Measurements from ENCODE around the gene RGS7BP.
"Not testable (repeated sequence)": the region's sequence is repeated elsewhere in the genome, so short reads cannot be mapped to it uniquely, and the experiment has no call there.

Gene RGS7BP
- 0 reads per million in 2 donors for total RNA-seq

DNA sequence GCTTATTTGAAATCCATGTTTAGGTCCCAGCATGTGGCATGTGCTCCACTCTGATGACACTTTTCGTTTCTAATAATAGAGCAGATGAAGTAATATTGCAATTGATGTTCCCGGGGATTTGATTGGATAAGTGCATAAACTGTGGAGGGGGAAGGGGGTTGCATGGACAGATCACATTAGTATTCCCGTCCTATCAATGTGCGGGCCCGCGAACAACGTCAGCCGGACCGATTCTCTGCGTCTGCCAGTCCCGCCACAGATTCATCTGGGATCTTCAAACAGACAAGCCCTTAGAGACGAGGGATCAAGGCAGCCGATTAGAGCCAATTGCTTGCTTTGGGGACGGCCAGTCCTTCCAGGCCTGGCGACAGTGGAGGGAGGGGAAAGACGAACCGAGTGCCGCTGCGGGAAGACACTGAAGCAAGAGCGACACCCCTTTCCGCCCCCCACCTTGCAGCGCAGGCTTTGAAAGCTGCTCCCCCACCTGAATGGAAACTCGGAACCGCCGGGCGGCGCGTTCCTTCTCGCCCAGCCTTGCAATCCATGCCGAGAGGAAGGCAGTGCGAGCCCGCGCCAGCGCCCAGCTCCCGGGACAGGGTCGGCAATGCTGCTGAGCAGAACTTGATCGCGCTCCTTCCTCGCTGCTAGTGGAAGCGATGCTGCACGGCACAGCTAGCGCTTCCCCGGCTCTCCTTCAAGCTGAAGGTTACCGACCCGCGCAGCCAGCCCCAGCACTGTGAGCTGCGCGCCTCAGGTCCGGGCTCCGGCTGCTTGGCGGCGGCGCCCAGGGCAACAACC, at the start of gene RGS7BP:
RGS7BP (plus strand) TSS at position 247 of the 798 bp plus-strand sequence. CDS start 610 bp downstream, outside the sequence.
- no peak for DNase-seq

DNA sequence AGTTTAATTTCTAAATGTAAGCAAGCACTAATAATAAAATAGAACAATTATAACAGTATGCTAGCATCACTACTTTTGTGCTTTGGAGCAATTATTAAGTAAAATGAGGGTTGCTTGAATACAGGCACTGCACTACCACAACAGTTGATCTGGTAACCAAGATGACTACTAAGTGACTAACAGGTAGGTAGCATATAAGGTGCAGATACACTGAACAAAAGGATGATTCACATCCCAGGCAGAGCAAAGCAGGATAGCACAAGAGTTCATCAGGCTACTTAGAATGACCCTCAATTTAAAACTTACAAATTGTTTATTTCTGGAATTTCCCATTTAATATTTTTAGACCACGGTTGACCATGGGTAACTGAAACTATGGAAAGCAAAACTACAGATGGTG, 48.0 kb upstream of the RGS7BP start:
- DNase-seq: no peak

- no peak for DNase-seq
Measured at GRCh38 chr5:64458948-64459347, 46.9 kb upstream of the RGS7BP start.

DNA sequence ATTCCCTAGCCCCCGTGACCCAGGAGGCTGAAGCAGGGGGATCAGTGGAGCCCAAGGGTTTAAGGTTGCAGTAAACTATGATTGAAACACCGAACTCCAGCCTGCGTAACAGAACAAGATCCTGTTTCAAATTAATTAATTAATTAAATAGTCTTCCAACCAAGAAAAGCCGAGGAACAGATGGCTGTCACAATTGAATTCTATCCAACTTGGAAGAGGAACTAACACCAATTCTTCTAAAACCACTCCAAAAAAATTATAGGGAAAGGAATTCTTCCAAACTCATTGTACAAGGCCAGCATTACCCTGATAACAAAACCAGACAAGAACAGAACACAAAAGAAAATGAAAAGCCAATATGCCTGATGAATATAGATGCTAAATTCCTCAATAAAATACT, 43.4 kb upstream of the RGS7BP start:
- DNase-seq: no peak

- no peak for DNase-seq
Measured at GRCh38 chr5:64486163-64486562, 19.7 kb upstream of the RGS7BP start.

DNA sequence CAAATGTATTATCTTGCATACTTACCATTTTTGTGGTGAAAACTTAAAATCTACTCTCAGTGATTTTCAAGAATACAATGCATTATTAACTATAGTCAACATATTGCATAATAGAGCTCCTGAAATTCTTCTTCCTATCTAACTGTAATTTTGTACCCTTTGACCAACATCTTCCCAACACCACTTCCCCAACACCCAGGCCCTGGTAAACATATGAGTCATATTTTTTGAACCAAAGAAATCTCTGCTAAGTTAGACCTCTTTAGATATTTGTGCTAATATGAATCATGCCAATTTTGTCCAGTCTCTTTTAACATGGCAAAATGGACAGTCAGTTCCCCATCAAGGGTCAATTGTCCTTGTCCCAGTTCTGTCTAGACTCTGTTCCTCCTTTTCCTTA, 18.5 kb upstream of the RGS7BP start:
- DNase-seq: no peak

GRCh38 chr5:64489857-64490256, 16.0 kb upstream of the RGS7BP start:
- DNase-seq: no peak

DNA sequence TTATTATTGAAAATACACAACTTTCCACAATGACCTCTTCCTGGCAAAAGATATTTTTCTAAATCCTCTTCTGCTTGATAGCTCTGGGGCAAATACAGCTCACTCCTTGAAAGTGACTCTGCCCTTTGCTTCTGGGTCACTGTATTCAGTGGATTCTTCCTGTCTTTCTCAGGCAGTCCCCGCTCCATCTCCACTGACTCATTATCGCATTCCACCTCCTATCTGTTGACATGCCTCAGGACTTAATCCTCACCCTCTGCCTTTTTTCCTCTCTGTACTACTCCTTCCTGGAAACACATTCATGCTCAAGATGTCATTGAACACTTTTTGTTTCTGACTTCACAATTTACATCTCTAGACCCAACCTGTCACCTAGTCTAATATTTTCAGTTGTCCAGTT, 8.4 kb upstream of the RGS7BP start:
- DNase-seq: no peak

- no peak for DNase-seq
Measured at GRCh38 chr5:64502196-64502595, 3.6 kb upstream of the RGS7BP start.

DNA sequence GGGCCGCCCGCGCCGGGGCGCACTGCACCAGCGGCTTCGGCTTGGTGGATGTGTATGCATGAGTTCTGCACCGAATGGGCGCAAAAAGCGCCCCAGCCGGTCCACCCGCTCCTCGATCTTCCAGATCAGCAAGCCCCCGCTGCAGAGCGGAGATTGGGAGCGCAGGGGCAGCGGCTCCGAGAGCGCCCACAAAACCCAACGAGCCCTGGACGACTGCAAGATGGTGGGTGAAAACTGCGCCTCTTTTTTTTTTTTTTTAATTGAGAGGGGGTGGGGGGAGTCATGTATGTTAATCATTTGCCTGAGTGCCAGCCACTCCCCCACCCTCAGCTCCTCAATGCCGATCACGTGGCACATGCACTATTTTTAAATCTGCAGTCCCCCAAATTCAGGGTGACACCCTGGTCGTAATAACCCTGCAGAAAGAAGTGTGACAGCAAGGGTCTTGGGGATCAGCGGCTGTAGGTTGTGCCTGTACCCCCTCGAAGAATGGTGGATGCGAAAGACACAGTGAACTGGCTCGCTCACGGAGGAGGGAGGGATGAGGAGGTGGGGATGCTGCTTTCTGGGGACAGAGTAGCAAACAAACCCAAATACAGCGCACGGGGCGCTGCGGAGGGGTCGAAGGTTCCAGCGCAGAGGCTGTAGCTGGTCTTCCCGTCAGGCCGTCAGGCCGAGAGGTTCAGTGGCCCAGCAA, 900 bp downstream of the RGS7BP start:
- DNase-seq: no peak

DNA sequence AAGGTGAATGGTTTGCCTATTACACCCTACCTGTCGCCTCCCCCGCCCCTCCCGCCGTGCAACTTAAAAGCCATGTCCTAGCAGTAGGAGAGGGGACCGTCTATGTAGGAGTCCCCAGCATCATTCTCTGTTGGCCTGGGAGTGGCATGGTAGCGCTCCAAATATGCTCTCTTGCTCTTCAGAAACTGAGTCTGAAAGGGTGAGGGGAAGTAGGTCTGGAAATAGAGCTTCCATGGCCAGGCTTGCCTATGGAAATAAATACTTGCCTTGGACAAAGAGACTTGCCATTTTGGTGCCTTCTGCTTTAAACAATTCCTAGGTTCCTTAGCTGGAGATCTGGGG, 1.4 kb downstream of the RGS7BP start:
- DNase-seq: no peak

DNA sequence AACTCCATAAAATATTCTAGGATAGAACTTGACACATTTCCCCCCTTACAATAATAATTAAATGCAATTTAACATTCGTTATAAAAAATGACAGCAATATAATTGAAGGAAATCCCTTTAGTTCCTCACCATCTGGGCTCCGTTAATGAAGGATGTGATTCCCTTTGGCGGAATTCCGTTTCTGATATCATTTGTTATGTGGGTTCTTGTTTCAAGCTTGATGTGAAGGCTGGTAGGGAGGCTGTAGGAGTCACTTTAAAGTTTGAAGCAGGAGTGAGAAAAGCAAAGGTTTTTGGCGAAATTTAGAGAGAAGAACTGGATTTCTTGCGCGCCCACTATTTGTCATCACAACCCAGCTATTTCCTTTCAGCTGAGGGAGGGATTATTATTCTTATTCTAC, 4.0 kb downstream of the RGS7BP start:
- DNase-seq: no peak

DNA sequence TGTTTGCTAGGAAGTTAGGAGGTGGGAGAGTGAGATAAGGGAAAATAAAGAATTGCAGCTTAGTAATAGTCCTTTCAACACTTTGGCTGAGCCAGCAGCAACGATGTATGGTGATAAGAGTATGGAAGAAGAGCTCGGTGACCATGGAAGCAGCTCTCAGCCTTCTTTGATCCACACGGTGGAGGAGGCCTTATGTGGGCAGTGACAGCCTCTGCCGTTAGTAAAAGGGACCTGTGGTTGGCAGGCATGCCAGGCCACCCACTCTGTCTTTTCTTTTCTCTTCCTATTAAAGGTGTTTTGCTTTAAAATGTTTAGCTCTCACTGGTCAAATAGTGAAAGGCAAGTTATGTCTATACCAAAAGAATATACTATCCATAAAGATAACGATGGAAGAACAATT, 7.7 kb downstream of the RGS7BP start:
- no peak for DNase-seq

DNA sequence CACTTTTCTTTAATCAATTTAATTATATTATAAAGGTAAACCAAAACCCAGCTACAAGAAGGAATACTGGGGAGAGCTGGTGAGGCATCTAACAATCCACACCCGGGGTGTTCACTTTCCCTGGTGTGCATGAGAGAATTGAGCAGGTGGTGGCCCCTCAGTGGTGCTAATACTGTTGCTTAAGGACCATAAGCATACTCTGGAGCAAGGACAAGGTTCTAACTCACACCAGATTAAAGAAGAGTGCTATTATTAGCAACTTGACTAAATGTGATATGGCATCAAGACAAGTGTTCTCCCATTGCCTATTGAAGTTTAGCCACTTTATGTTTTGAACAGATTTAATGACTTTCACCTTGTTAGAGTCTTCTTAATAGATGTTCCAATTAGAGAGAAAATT, 8.8 kb downstream of the RGS7BP start:
- no peak for DNase-seq

DNA sequence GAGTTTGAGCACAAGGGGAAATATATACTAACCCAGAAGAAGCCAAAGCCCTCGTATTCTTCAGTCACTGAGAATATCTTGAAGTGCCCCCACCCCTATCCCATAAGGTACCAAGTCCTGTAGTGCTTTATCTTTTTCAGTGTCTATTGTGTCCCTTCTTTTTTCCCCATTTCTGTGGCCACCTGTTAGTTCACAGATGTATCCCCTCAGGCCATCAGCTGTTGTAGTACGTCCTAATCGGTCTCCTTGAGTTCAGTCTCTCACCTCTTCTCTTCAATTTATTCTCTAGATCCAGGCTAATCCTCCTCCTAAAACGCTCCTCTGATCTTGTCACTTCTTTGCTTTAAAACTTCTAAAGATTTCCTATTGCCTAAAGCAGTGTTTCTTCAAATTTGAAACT, 10.4 kb downstream of the RGS7BP start:
- DNase-seq: no peak

- no peak for DNase-seq
Measured at GRCh38 chr5:64518793-64519192, 13.0 kb downstream of the RGS7BP start.

DNA sequence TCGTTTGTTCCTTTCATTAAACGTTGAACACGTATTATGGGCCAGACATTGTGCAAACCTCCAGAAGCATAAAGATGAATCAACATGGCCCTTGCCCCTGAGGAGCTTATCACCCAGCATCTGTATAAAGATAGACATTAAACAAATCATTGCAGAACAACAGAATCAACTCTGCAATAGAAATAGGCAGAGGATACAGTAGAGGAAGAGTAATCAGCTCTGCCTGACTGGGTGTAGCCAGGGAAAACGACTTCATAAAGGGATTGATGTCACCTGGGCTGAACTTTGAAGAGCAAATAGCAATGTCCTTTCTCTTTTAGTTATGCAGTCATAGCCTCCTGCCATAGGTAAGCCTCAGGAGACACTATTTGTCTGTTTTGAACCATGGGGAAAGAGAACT, 13.4 kb downstream of the RGS7BP start:
- no peak for DNase-seq

DNA sequence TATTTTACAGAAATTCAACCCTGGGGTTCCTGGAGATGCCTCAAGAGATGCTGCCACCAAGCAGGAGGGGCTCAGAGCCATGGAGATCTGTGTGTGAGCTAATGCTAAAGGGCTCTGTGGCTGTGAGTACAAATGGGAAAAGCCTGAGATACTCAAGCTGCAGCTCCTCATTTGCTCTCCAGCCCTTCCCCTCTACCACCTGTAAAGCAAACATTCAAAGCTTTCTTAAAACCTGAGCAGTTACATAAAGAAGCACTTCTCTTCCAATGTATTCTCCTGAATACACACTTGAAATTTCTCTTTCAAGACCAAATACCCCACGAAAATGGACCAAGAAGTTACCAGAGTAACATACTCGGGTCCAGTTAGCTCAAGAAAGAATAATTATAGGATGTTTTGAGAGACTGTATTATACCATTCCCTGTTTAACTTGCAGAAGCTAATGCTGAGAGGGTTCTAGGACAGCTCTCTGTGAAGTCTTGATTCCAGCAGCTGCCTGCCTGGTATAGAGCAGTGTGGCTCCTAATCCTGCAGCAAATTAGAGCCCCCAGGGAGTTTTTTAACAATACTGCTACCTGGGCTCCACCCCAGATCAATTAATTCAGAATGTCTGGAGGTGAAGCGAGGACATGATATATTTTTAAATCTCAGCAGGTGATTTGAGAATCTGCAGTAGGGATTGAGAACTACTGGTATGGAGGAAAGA, 21.1 kb downstream of the RGS7BP start:
- no peak for DNase-seq

DNA sequence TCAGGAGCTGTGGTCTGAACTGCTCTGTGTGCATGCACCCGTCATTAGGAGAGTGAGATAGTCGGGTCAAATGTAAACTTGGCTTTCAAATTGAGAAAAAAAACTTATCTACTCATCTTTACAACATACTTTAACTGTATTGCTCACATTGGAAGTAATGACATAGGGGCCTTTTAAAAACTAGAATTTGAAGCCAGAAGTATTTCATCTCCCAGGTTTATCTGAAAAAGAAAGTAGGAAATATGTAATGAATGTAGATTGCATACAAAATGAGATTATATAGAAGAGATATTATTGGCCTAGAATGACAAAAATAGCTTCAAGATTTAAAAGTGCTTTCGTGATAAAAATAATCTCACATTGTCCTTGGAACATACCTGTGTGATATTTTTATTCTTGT, 24.3 kb downstream of the RGS7BP start:
- no peak for DNase-seq

DNA sequence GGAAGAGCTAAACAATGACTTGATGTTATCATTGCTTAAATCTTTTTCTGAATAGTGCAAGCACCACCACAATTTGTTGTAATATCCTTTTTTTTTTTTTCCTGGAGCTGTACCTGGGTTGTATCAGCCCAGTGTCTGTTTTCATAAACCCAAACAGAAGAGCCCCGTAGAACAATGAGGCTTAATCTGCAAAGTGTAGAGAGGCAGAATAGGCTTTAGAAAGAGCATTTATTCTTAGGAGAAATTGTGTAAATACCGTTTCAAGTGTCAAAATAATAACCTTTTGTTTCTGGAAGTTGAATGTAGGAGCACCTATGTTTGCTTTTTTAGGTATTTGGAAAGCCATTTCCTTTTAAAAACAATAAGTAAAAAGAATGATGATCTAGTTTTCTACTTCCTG, 26.4 kb downstream of the RGS7BP start:
- DNase-seq: no peak

GRCh38 chr5:64532657-64533056, 26.8 kb downstream of the RGS7BP start:
- no peak for DNase-seq

GRCh38 chr5:64534033-64534432, 28.2 kb downstream of the RGS7BP start:
- no peak for DNase-seq

DNA sequence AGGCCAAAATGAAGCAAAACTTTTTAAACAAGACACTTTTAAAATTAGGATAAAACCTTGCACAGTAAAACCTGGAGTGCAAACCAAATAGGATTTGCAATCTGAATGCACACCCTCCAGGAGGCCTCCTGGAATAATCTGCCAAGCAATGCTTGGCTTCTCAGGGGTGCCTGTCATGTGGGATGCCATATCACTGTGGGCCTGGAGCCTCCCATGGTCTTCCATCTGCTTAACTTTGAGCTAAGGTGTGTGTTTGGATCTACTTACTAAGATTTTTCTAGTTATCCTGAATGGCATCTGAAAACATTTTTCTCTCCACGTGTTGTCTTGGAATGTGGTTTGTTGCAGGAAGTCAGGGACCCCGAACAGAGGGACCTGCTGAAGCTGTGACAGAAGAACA, 52.1 kb downstream of the RGS7BP start:
- no peak for DNase-seq

GRCh38 chr5:64558641-64559040, 52.8 kb downstream of the RGS7BP start:
- not testable (repeated sequence) for DNase-seq

Data from T-helper 9 cell (primary cell).